Endothelial cell of umbilical vein (primary cell): ENCODE measurements around the gene INTU. TPM values are rescaled to one million over a fixed set of nuclear protein-coding genes. Genes with fewer than 3 reads are reported as not detected.

Source experiments
- BruUV-seq: library from RNA; stranded (reverse); fragments of 400-500 nt; replicated peaks from 2 replicates; lab custom pipeline; 2021; lab: Mats Ljungman, UMichigan
- CTCF ChIA-PET: fragments of 300-600, 350-600 bp; sonication (Branson Sonifier 250); formaldehyde crosslinking; loops from one replicate; lab custom pipeline; 2021; ENCODE audit warnings: antibody characterized with exemption, inconsistent platforms; lab: Charles Lee
- POLR2A ChIA-PET: fragments of 300-600, 350-600 bp; sonication (Branson Sonifier 250); formaldehyde crosslinking; loops from one replicate; lab custom pipeline; 2021; ENCODE audit warnings: antibody characterized with exemption, inconsistent platforms; lab: Charles Lee
- DNase-seq: peaks from one replicate; pipeline ENCODE4 v3.0.0-alpha.2; 2011; ENCODE audit warnings: low read depth, low spot score
- FAIRE-seq: peaks from 2 replicates; lab custom pipeline; 2011; peaks lifted over from hg19 to GRCh38; lab: Jason Lieb, UNC
- H2AFZ ChIP-seq: 2 replicates; pipeline ENCODE4 v1.6.0; 2012; ENCODE audit warnings: low read depth, low read length, control low read depth, inconsistent platforms
- H3K27ac ChIP-seq: 2 replicates; pipeline ENCODE4 v1.5.1; 2011; ENCODE audit warnings: low read depth, mild to moderate bottlenecking, control low read depth, low read length, moderate library complexity; ENCODE audit not compliant: insufficient read depth
- H3K27me3 ChIP-seq, 2 experiments: 2 replicates each; pipeline versions ENCODE4 v1.6.0 to v1.6.1; 2011; ENCODE audit warnings: low read length in 2 of 2, mixed read lengths in 1 of 2; ENCODE audit not compliant: control insufficient read depth in 2 of 2, insufficient read depth in 2 of 2
- H3K36me3 ChIP-seq, 2 experiments: 2 replicates in 1 of 2; 3 replicates in 1 of 2; pipeline ENCODE4 v1.5.1; 2011; ENCODE audit warnings: low read length in 2 of 2, mild to moderate bottlenecking in 1 of 2, moderate library complexity in 1 of 2; ENCODE audit not compliant: control insufficient read depth in 2 of 2, insufficient read depth in 2 of 2; ENCODE audit errors: extremely low read depth in 1 of 2
- H3K4me1 ChIP-seq: 3 replicates; pipeline ENCODE4 v1.5.1; 2011; ENCODE audit warnings: mild to moderate bottlenecking, low read length; ENCODE audit not compliant: control insufficient read depth, insufficient read depth; ENCODE audit errors: extremely low read depth
- H3K4me2 ChIP-seq: 2 replicates; pipeline ENCODE4 v1.6.1; 2011; ENCODE audit warnings: low read length, control low read depth, mixed read lengths; ENCODE audit not compliant: insufficient read depth
- H3K4me3 ChIP-seq, 3 experiments: fragments of 200-600 bp in 1 of 3; sonication (generic), shearing (Covaris generic) in 1 of 3; replicated peaks in 1 of 3; 2 replicates each; pipeline ENCODE4 v1.5.1; 2011 to 2016; ENCODE audit warnings: control low read depth in 3 of 3, low read length in 3 of 3, mild to moderate bottlenecking in 2 of 3, inconsistent platforms in 1 of 3, low read depth in 1 of 3, moderate library complexity in 1 of 3; ENCODE audit not compliant: insufficient read depth in 1 of 3
- H3K79me2 ChIP-seq: 2 replicates; pipeline ENCODE4 v1.6.0; 2012; ENCODE audit warnings: low read length, inconsistent platforms; ENCODE audit not compliant: control insufficient read depth, insufficient read depth
- H3K9ac ChIP-seq: replicated peaks from 2 replicates; pipeline ENCODE3; 2011; ENCODE audit warnings: low read length, control low read depth; ENCODE audit not compliant: insufficient read depth; ENCODE audit errors: extremely low read depth
- H3K9me1 ChIP-seq: replicated peaks from 3 replicates; pipeline ENCODE4 v1.6.0; 2011; ENCODE audit warnings: mild to moderate bottlenecking, low read length; ENCODE audit not compliant: control insufficient read depth, insufficient read depth; ENCODE audit errors: extremely low read depth
- H3K9me3 ChIP-seq: replicated peaks from 2 replicates; pipeline ENCODE4 v1.5.1; 2012; ENCODE audit warnings: low read length, inconsistent platforms; ENCODE audit not compliant: control insufficient read depth, insufficient read depth
- H4K20me1 ChIP-seq: replicated peaks from 2 replicates; pipeline ENCODE3; 2011; ENCODE audit warnings: mild to moderate bottlenecking, low read length; ENCODE audit not compliant: control insufficient read depth, insufficient read depth; ENCODE audit errors: extremely low read depth
- EZH2 ChIP-seq: IDR thresholded peaks from 2 replicates; pipeline ENCODE4 v1.6.1; 2012; ENCODE audit warnings: borderline replicate concordance, low read depth, mild to moderate bottlenecking, moderate library complexity, low read length, inconsistent platforms; ENCODE audit not compliant: severe bottlenecking
- FOS ChIP-seq: IDR thresholded peaks from 2 replicates; pipeline ENCODE4 v1.6.1; 2011; ENCODE audit warnings: mild to moderate bottlenecking, low read length, moderate library complexity, borderline replicate concordance; ENCODE audit not compliant: insufficient read depth
- GATA2 ChIP-seq: IDR thresholded peaks from 2 replicates; pipeline ENCODE4 v1.7.0; 2011; ENCODE audit warnings: low read depth, mild to moderate bottlenecking, moderate library complexity, mixed read lengths, low read length; ENCODE audit not compliant: insufficient read length, insufficient read depth
- JUN ChIP-seq: IDR thresholded peaks from 2 replicates; pipeline ENCODE4 v1.6.1; 2011; ENCODE audit warnings: borderline replicate concordance, low read depth; ENCODE audit not compliant: insufficient read length, insufficient read depth
- MYC ChIP-seq: IDR thresholded peaks from one replicate; pipeline ENCODE4 v1.6.1; 2011; ENCODE audit warnings: mild to moderate bottlenecking, low read depth, low read length
- POLR2A ChIP-seq: IDR thresholded peaks from 2 replicates; pipeline ENCODE4 v1.6.1; 2012; ENCODE audit warnings: low read depth, mild to moderate bottlenecking, control low read depth, low read length
- POLR2AphosphoS5 ChIP-seq: IDR thresholded peaks from 2 replicates; pipeline ENCODE4 v1.6.1; 2012; ENCODE audit warnings: low read depth, mild to moderate bottlenecking, control low read depth, low read length, moderate library complexity; ENCODE audit not compliant: insufficient read depth
- dilution Hi-C: fragments of 300-500 bp; cut with MboI; formaldehyde crosslinking; loops from one replicate; pipeline ENCODE4 v1.15.0; 2019; ENCODE audit warnings: low sequenced_read_pairs; ENCODE audit not compliant: extremely low pct_ligation_motif_present
- intact Hi-C: fragments of 100-400 bp; cut with micrococcal nuclease; formaldehyde crosslinking; loops from one replicate; pipeline ENCODE4 v1.10.0; 2022
- polyA plus RNA-seq, 4 experiments: library from polyadenylated mRNA; depleted of rRNA in 3 of 4; stranded (reverse) in 3 of 4; unstranded in 1 of 4; fragments of >200 nt; gene quantifications; 2 replicates each; pipeline versions ENCODE4 v1.2.1 to v1.2.3, GENCODE V29; 2011 to 2012; ENCODE audit warnings: missing spikeins in 1 of 4
- total RNA-seq: library from RNA; stranded (reverse); gene quantifications from 2 replicates; pipeline ENCODE4 v1.2.3, GENCODE V29; 2021
- TF ChIP-seq, protein P1 (sequence below), 2 donors: IDR thresholded peaks; 1 replicate in 1 of 2; 2 replicates in 1 of 2; pipeline ENCODE4 v1.5.1; 2011; ENCODE audit warnings: low read length in 2 of 2, mild to moderate bottlenecking in 2 of 2, moderate library complexity in 2 of 2, control low read depth in 1 of 2, inconsistent platforms in 1 of 2, low read depth in 1 of 2; ENCODE audit not compliant: insufficient read depth in 1 of 2; ENCODE audit errors: extremely low read depth in 1 of 2
- TF ChIP-seq, protein P2 (sequence below): IDR thresholded peaks from 2 replicates; pipeline ENCODE4 v1.6.1; 2011; ENCODE audit not compliant: insufficient read depth, insufficient read length

INTU gene
- total and polyA plus RNA-seq, 2 donors (not counting 3 experiments of a cell fraction or from before 2014, with no cell fraction given), result 1.4 to 5.4 TPM

DNA sequence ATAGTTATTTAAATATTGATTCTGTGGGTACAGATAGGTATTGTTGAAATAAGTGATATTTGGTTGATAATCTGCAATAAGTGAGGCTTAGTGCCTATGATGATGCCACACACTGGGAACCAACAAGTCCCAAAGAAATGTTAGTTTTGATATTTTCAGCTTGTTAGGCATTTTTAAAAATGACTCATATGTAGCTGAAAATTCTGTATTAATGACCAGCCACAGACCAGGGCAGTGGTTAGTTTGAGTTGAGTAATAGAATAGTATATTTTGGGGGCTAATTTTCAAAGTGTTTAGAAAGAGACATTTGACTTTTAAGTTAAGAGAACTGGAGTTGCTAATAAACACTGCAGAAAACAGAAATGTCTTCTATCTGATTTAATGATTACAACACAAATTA, 9.4 kb downstream of the INTU start:
- intact Hi-C loops, result no loop called here

DNA sequence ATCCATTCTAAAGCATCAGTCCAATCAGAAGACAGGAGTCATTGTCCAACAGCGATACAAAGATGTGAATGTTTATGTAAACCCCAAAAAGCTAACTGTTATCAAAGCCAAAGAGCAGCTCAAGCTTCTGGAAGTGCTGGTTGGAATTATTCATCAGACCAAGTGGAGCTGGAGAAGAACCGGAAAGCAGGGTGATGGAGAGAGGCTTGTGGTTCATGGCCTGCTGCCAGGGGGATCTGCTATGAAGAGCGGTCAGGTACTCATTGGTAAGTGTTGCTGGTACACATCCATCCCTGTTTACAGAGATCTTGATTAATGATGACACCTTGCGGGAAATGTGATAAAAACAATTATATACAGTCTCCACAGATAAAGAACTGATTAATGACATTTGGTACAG, 11.0 kb downstream of the INTU start:
- H3K27ac ChIP-seq, result no peak overlapping the region
- no peak for FAIRE-seq
- H3K9me3 ChIP-seq, result no peaks in the 10 kb centered on the region
- no peak for DNase-seq
- dilution Hi-C loops (no loop called here), intact Hi-C loops (no loop called here)
- no peak for TF ChIP-seq POLR2A
- TF ChIP-seq, protein P1, sequence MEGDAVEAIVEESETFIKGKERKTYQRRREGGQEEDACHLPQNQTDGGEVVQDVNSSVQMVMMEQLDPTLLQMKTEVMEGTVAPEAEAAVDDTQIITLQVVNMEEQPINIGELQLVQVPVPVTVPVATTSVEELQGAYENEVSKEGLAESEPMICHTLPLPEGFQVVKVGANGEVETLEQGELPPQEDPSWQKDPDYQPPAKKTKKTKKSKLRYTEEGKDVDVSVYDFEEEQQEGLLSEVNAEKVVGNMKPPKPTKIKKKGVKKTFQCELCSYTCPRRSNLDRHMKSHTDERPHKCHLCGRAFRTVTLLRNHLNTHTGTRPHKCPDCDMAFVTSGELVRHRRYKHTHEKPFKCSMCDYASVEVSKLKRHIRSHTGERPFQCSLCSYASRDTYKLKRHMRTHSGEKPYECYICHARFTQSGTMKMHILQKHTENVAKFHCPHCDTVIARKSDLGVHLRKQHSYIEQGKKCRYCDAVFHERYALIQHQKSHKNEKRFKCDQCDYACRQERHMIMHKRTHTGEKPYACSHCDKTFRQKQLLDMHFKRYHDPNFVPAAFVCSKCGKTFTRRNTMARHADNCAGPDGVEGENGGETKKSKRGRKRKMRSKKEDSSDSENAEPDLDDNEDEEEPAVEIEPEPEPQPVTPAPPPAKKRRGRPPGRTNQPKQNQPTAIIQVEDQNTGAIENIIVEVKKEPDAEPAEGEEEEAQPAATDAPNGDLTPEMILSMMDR (IDR thresholded peaks at IDR 0.05; ENCODE audit: extremely low read depth in 1 of 2, insufficient read depth in 1 of 2, low read depth in 1 of 2, low read length in 2 of 2), result no peak
- no peak for TF ChIP-seq EZH2
- no peak for TF ChIP-seq POLR2AphosphoS5
- no peak for TF ChIP-seq FOS
- TF ChIP-seq JUN, result no peak
- no peak for TF ChIP-seq GATA2
- no peak for TF ChIP-seq MYC
- TF ChIP-seq, protein P2, sequence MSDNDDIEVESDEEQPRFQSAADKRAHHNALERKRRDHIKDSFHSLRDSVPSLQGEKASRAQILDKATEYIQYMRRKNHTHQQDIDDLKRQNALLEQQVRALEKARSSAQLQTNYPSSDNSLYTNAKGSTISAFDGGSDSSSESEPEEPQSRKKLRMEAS, result no peak
- H3K9me1 ChIP-seq, result no peaks in the 10 kb centered on the region
- H3K4me3 ChIP-seq, result no peak overlapping the region
- POLR2A ChIA-PET, result no interaction called here
- H3K36me3 ChIP-seq, result no peaks in the 10 kb centered on the region
- H3K79me2 ChIP-seq, result no peaks in the 10 kb centered on the region
- no peak overlapping the region for H2AFZ ChIP-seq
- no peaks in the 10 kb centered on the region for H3K4me1 ChIP-seq
- BruUV-seq, result no TSS peak
- H3K4me2 ChIP-seq, result no peak overlapping the region
- H3K9ac ChIP-seq, result no peak overlapping the region
- CTCF ChIA-PET, result interaction anchor here (1.2 to 1.3 kb wide), 2 partner anchors 11 to 17 kb away, joined by 3 to 4 read pairs; partner anchors contain the start of gene INTU
- H3K27me3 ChIP-seq, result no peaks in the 10 kb centered on the region
- no peaks in the 10 kb centered on the region for H4K20me1 ChIP-seq

More for the DNA sequence above, 9.4 kb downstream of the INTU start:
- FAIRE-seq (no peak), DNase-seq (no peak)
- TF ChIP-seq FOS, result no peak
- TF ChIP-seq, protein P2, result no peak
- H3K4me3 ChIP-seq, result no peak overlapping the region
- CTCF ChIA-PET, result interaction anchor here (1.8 kb wide), 1 partner anchor 90 kb away, joined by 5 read pairs; no protein-coding TSS in a partner anchor
- no peaks in the 10 kb centered on the region for H3K9me1 ChIP-seq
- H3K9me3 ChIP-seq, result no peaks in the 10 kb centered on the region
- H3K4me2 ChIP-seq, result no peak overlapping the region
- H2AFZ ChIP-seq, result no peak overlapping the region
- H3K79me2 ChIP-seq, result no peaks in the 10 kb centered on the region
- H3K36me3 ChIP-seq, result no peaks in the 10 kb centered on the region
- H3K27me3 ChIP-seq, result no peaks in the 10 kb centered on the region
- H4K20me1 ChIP-seq, result no peaks in the 10 kb centered on the region
- no peaks in the 10 kb centered on the region for H3K4me1 ChIP-seq
- no peak overlapping the region for H3K9ac ChIP-seq
- dilution Hi-C loops, result no loop called here
- BruUV-seq, result no TSS peak
- H3K27ac ChIP-seq, result no peak overlapping the region
- POLR2A ChIA-PET, result no interaction called here
